NCI-H2227 treated with DMSO at 0.1 percent for 48 hours (cell line): ENCODE measurements around the gene RBM4B.
A peak's percentile ranks its signal among the peaks of the same experiment; 100 is the strongest.

Source experiments
- DNase-seq: peaks from one replicate; lab custom pipeline; 2025; lab: John Stamatoyannopoulos, UW

Gene RBM4B

DNA sequence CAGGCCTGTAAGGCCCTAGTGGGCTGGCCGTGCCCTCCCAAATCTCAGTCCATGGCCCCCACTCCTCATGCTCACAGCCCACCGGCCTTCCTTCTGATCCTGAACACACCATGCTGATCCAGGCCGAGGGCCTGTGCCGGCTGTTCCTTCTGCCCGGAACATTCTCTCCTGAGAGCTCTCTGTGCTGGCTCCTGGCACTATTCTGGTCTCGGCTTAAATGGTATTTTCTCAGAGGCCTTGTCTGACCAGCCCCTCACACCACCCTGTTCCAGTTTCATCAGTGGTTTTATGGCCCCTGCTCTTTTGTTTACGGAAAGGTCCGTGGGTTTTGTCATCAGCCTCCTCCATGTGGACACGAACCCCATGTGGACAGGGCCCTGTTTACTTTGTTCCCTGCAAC lies 29.3 kb upstream of the RBM4B start:
- DNase-seq = no peak

DNA sequence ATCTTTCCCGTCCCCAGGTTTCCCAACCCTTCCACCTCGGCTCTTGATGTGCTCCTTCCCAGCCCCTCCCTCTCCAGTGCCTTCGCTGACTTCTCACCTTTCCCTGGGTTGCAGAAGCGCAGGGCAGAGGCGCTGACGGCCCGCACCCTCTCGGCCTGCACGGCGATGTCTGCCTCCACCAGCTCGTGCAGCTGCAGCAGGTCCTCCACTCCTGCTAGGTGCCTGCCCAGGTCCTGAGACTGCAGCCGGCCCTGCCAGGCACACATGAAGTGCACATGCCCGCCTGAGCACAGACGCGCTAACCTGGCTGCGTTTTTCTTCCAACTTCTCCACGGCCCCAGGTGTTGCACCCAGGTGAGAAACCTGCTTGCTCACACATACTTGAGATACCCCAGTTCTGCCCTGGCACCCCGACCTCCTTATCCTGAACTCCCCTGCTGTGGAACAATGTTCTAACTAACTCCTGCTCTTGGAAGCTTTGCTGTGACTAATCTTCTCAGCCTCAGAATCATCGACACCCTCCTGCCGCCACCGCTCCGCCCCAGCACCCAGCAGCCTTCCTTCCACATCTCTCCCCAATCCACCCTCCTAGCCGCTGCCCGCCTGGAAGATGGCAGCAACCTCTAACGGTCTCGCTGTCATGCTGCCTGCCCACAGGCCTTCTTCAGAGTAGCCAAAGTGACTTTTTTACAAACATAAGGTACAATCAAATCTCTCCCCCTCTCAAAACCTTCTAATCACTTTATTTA lies 28.1 kb upstream of the RBM4B start:
- DNase-seq = no peak

DNA sequence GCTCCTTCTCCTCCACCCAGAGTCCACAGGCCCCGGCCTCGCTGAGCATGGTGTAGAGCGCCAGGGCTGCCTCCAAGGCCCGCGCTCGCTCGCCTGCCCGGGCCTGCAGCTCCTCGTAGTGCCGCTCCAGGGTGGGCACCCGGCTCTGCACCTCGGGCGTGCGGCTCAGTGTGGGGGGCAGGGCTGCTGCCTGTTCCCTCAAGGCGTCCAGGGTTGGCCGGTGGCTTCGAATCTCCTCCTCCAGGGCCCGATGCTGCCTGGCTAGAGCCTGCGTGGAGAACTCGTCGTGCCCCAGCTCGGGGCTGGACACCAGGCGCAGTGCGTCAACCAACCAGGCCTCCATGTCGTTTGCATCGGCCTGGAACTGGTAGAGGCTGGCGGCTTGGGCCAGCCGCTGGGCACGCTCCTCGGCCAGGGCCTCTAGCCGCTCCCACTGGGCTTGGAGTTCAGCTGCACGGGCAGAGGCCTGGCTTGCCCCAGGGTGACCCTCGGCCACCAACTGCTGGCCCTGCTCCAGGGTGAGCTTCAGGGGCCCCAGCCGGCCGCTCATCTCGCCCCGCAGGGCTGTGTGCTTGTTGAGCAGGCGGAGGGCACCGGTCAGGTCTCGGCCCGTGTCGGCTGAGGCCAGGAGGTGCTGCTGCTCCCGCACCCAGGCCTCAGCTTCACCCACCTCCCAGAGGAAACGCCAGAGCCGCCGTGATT lies 27.1 kb upstream of the RBM4B start:
- DNase-seq = no peak

DNA sequence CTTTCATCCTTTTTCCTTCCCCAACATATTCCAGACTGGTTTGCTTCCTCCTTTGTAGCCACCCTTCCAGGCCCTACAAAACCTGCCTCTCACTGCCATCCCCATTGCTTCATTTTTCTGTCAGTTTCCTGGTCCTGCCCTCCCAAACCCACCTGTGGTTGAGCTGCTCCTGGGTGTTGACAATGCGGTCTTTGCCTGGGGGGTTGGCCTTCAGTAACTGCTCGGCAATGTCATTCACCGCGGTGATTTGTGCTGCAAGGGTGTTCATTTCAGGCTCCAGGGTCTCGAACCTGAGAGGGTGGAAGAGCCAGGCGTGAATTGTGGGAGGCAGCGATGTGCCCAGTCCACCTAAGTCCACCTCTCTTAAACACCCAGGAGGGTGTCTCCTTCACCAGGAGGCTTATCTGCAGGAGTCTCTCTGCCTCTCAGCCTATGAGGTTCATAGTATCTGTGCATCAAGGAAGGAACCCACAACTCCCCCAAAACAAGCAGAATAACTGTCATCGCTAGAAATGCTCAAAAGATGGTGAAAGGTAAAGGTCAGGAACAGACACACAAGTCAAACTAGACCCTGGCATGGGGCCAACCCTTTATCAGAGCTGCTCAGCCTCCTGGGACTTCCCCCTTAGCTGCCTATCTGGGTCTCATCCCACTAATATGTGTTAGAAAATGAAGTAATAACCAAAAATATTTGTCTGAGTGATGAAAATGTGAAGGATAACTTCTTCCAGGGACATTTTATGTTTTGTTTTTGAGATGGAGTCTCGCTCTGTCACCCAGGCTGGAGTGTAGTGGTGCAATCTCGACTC lies 23.9 kb upstream of the RBM4B start:
- DNase-seq = no peak

DNA sequence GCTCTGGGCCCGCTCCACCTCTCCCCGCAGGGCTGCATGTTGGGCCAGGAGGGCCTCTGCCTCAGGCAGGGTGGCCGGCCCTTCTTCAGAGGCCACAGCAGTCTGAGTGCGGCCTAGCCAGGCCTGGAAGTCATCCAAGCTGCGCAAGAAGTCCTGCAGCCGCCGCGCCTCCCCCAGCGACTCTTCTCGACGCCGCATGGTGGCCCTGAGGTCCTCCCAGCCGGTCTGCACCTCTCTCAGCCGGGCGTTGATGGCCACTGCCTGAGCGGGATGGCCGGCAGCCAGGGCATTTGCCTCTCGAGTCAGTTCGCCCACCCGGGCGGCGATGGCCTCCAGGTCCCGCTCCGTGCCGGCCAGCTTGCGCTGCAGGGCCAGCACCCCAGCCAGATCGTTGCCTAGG lies 23.1 kb upstream of the RBM4B start:
- DNase-seq = no peak

DNA sequence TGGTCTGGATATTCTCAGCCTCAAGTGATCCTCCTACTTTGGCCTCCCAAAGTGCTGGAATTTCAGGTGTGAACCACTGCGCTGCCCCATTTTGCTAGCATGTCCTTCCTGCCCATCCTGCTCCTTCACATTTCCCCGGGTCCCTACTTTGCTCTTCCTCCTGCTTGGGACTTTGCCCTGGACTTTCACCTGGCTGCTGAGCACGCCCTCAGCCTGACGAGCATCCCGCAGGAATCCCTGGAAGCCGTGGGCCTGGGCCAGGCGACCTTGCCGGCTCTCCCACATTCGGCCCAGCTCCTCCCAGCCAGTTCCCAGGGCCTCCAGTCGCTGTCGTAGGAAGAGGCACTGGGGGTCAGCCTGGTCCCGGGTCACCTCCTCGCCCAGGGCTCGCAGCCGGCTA lies 22.6 kb upstream of the RBM4B start:
- DNase-seq = no peak

DNA sequence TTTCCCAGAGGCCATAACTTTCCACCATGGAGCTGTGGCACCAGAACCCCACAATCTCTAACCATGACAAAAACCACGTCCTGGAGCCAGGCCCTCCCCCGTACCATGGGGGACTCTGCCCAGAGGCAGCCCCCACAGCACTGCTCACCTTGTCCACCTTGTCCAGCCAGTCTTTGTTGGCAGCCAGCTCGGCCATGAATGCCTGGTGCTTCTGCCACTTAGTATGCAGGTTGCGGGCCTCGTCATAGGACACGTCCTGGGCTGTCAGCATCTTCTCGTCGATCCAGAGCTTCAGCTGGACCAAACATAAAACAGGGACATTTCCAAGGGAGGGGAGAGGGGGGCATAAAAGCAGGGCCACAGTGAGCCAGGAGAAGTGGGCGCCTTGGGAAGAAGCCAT lies 20.8 kb upstream of the RBM4B start:
- DNase-seq = no peak

DNA sequence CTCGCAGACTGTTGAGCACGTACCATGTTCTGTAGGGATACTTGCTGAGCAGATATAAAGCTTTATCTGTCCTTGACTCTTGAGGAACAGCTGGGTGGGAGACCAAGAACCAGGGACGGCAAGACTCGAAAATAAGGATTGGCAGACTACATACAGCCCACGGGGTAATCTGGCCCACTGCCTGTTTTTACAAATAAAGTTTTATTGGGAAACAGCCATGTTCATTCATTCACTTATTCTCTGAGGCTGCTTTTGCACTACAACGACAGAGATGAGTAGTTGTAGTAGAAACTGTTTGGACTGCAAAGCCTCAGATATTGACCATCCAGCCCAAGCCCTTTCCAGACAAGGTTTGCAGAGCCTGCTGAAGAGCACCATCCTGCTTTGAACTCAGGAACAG lies 20.3 kb upstream of the RBM4B start:
- no peak for DNase-seq

DNA sequence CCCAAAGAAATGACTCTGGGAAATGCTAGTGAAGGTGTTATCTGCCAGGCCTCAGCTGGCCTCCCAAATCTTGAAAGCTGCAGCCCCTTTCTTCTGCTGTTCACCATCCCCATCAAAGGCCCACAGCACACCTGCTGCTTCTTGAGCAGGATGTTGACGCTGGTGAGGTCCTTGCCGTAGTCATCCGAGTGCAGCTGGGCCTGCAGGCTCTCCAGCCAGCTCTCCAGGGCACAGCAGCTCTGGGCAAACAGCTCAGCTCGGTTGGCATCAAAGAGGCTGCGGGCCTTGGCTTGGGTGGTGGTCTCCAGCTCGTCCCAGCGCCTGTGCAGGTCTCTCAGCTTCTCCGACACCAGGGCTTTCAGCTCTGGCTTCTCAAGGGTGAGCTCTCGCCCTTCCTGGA lies 18.5 kb upstream of the RBM4B start:
- no peak for DNase-seq

DNA sequence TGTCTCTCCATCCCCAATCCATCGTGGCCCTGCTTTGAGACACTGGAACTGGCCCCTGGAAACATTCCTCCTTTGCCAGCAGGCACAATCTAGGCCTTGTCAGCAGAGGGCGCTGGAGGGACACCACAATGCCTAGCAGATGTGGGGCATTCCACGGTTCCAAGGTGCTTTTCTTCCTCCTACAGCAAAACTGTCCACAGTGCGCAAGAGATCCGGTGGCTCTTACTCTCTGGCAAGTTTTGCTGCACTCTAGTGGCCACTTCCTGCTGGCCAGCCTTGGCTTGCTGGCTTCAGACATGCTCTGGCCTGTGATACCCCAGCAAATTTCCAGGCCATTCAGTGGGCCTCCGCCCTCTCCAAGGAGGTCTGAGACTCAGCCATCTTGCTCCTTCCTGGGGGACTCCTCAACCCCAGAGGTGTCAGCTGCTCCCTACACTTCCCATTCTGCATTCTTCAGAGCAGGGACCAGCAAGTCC lies 17.1 kb upstream of the RBM4B start:
- DNase-seq = peak; percentile 86

DNA sequence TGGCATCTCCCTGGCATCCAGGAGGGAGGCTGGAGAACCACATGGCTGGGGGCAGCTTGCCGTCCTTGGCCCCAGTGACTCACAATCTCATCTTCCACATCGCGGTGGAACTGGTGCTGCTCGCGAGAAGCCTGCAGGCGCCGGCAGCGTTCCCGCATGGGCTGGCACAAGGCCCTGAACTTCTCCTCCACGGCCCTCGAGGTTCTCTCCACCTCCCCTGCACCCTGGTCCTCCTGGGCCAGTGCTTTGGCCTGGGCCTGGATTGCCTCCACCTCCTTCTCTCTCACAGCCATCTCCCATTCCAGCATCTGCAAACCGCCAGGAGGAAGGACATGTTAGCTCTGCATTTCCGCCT lies 16.3 kb upstream of the RBM4B start:
- DNase-seq = no peak

DNA sequence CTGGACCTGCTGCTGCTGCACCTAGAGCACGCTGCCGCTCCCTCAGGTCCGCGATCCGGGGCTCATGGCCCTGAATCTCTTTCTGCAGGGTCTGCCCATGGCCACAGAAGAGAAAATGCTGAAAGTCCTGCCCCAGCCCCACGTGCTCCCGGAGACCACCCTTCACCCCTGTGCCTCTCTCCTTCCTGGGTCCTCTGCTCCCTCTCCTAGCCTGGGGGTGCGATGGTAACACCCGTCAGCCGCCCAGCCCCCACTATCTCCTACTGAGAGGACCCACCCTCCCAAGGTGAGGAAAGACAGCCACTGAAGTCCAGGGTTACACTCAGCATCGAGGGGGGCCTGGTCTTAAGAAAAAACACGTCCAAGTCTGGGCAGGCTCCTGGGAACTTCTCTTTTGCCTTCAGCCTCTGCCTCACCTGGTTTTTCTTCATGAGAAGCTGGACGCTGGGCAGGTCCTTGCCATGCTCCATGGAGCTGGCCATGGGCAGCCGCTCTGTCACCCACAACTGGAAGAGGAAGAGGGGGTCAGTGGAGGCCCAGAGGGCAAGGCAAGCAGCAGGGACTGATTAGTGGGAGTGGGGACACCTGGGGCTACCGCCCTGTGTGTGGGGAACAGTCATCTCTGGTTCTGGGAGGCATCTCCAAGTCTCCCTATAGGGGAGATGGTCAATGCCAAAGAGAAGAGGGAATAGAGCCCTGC lies 15.8 kb upstream of the RBM4B start:
- DNase-seq = no peak

DNA sequence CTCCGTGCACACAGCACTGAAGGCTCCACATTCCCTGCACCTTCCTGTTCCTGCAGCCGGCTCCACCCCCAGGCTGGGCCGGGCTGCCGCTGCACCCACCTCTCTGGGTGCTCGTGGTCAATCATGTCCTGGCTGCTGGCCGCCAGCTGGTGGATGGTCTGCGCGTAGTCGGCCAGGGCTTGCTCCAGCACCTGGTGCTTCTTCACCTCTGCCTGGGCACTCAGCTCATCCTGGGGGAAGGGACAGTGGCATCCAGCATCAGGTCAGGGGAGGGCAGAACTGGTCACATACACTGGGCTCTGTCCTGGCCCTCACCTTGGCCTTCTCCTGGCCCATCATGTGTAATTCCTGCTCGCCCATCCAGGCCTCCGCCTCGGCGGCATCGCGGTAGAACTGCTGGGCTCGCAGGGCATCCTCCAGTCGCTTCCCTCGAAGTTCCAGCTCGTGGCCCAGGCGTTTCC lies 15.2 kb upstream of the RBM4B start:
- DNase-seq = no peak

DNA sequence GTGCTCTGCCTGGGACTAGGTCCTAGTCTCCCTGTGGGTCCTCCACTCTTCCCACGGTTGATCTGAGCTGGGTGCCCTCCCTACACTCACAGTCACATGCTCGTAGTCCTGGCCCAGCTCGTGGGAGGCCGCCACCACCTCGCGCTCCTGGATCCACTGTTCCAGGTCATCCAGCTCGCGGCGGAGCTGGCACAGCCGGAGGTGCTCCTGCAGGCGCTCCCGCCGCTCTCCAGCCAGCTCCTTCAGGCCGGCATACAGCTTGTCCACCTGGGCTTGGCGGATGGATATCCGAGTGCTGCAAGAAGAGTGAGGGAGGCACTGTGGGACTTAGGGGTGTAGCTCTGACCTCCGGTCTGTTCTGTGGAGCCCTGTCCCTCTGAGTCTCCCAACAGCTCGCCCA lies 14.8 kb upstream of the RBM4B start:
- no peak for DNase-seq

DNA sequence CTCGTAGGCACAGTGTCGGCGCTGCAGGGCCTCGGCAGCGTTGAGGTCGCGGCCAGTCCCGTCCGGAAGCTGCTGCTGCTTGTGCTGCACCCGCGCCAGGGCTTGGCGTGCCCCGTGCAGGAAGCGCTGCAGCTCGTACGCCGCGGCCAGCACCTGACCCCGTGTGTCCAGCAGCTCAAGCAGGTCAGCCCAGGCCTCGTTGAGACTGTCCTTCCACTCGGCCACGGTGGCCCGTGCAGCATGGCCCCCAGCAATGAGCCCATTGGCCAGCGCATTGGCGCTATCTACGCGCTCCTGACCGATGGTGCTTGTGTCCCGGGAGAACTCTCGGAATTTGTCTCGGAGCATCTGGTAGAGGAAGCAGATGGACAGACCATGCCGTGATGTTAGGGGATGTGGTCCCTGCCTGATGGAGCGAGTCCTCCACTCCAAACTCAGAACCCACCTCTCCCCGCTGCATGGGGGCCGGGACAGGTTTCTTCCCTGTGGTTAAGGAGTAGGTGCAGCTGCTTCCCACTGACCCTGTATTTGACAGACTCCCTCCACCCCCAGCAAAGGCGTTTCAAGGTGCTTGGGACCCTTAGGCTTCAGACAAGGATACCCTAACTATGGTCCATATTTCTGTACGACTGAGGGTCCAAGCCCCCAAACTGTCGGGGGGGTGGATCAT lies 13.8 kb upstream of the RBM4B start:
- no peak for DNase-seq

DNA sequence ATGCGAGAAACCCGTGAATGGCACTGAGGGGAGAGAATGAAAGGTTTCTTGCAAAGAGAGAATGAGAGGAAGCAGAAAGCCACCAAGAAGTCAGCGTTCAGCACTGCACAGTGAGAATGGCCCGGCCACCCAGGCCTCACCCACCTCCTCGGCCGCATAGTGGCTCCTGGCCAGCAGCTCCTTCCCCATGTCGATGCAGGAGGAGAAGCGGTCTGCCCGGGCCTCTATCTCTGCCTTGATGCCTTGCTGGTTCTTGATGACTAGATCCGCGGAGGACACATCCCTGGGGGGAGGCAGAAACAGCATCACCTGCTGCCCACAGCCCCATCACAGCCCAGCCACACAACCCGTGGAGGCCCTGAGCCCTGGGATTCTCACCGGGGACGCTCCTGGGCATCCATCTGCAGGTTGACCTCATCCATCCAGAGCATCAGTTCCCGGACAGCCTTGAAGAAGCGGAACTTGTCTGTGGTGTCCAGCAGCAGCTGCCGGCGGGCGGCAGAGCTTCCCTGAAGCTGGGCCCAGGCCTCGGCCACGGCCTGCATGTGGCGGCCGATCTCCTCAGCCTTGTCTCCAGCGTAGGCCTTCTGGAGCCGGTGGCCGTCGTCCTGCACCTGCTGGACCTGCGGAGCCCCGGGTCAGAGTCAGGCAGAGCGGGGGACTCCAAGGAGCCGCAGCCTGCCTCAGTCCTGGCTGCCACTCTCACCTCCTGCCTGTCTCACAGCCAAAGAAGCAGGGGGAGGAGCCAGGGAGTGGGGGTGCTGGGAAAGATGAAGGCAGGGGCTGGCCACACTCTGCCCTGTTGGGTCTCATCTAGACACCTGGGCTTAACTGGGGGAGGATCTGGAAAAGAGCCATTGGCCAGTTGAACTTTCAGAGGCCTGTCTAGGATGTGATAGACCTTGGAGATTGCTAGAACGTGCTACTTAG lies 12.2 kb upstream of the RBM4B start:
- no peak for DNase-seq

DNA sequence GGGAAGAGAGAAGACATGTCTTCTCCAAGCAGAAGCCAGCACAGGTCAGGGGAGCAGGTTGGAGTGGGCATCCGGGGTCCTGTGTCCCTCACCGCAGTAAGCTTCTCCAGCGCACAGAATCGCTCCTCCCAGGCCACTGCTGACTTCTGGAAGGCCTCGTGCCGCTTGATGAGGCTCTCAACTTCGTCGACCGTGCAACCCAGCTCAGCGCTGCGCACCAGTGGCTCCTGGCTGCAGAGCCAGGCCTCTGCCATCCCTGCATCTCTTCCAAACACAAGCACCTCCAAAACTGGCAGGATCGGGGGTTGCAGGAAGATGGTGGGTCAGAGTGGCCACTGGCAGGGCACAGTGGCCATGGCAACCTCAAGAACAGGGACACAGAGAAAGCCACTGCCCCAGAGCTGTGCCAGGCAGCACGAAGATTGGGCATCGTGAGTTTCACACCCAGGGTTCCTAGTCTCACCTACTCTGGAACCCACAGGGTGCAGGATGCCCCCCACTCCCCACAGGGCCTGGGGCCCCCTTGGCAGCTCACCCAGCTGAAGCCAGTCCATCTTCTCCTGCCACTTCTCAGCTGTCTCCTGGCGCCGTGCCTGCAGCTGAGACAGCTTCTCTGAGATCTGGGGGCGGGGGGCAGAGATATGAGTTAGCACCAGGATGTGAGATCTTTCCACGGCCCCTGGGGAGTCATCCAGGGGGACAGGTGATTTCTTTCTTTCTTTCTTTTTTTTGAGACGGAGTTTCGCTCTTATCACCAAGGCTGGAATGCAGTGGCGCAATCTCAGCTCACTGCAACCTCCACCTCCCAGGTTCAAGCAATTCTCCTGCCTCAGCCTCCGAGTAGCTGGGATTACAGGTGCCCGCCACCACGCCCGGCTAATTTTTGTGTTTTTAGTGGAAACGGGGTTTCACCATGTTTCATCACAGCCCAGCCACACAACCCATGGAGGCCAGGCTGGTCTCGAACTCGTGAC lies 11.2 kb upstream of the RBM4B start:
- DNase-seq = no peak

DNA sequence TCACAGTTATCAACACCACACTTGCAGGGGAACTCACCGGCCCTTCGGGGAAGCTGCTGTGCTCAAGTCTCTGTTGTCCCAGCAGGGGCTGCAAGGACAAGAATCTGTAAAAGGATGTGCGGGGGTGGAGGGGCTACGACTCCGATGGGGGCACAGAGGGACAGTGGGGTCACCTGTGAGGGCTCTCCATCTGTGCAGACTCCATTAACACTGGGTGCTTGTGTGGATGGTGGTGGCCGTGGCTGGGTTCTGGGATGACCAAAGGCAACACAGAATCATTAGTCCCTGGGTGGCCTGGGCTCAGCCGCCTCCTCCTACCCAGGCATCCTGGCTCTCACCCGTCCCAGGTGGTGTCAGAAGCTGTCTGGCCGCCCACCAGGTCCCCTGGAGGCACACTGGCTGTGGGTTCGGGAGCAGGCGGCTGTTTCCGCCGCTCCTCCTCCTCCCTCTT lies 10.2 kb upstream of the RBM4B start:
- DNase-seq = no peak
